SKM-1 (cell line): ENCODE measurements around the gene PEMT.

Source experiments
- DNase-seq: peaks from one replicate; lab custom pipeline; 2025; ENCODE audit not compliant: unreplicated experiment; lab: John Stamatoyannopoulos, UW

The PEMT gene

DNA sequence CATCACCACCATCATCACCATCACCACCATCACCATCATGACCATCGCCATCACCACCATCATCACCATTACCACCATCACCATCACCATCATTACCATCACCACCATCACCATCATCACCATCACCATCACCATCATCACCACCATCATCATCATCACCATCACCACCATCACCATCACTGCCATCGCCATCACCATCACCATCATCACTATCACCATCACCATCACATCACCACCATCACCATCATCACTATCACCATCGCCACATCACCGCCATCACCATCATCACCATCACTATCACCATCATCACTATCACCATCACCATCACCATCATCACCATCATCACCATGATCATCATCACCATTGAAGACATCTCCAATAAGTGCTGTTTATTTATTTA, 131.5 kb downstream of the PEMT start:
- DNase-seq: no peak

DNA sequence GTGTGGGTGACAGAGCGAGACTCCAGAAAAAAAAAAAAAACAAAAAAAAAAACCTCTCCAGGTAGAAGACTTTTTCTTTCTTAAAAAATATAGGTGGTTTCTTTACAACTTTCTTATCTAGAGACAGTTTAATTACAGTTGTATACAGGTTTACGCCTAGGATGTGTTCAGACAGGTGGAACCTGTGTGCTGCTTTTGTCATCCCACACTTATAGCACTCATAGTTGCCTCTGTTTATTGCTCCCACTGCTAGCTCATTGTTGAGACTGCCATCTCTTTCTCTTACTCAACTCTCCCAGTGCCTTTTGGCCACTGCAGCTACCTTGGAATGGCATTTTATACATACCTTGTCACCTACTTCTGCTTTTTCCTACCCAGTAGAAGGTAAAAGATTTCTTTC, 133.8 kb downstream of the PEMT start:
- DNase-seq: no peak

DNA sequence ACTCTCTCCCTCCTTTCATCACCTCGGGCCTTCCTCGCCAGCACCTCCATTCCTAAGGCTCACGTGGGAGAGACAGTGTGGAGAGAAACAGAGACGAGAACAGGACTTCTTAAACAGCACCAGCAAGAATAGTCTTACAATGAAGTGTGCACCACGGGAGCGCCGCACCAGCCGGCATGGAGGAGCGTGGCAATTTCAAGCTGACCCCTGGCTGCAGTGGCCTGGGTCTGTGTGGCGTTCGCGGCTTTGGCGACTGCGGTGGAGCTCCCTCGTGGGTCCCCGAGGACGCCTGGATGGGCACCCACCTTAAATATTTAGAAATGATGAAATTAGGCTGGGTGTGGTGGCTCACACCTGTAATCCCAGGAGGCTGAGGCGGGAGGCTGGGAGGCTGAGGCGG, 135.3 kb downstream of the PEMT start:
- DNase-seq: no peak
